HepG2 (cell line): ENCODE data around the gene SIGLEC7. TPM values are rescaled to one million over a fixed set of nuclear protein-coding genes. Genes with fewer than 3 reads are reported as not detected.

ENCODE experiments used
- ATAC-seq: fragments of 200-7000 bp; cut with Tn5 transposase; 3 replicates; pipeline ENCODE4 v1.9.1; 2020; ENCODE audit warnings: mild to moderate bottlenecking, moderate library complexity
- BruUV-seq: library from RNA; stranded (reverse); fragments of 400-500 nt; replicated peaks from 2 replicates; lab custom pipeline; 2021; lab: Mats Ljungman, UMichigan
- CTCF ChIA-PET: fragments of 300-600 bp; formaldehyde crosslinking; extraction: SDS; loops from one replicate; lab custom pipeline; 2021; ENCODE audit warnings: low total read pairs, inconsistent platforms, low intra/inter-chr PET ratio; lab: Yijun Ruan, JAX
- POLR2A ChIA-PET: fragments of 350-600 bp; sonication (Branson Sonifier 250); formaldehyde crosslinking; loops from one replicate; lab custom pipeline; 2020; ENCODE audit warnings: antibody characterized with exemption, inconsistent platforms; lab: Yijun Ruan, JAX
- DNase-seq: peaks from one replicate; pipeline ENCODE4 v3.0.0-alpha.2; 2015; ENCODE audit warnings: low spot score
- FAIRE-seq: peaks from 3 replicates; lab custom pipeline; 2011; peaks lifted over from hg19 to GRCh38; lab: Jason Lieb, UNC
- H2AFZ ChIP-seq: one replicate; pipeline ENCODE4 v1.6.1; 2011; ENCODE audit warnings: low read length, inconsistent platforms
- H3K27ac ChIP-seq: fragments of 300-600 bp; 3 replicates; pipeline ENCODE4 v1.8.0; 2011; ENCODE audit warnings: mixed run types, mild to moderate bottlenecking, mixed read lengths, low read length, inconsistent platforms; ENCODE audit not compliant: insufficient read depth; ENCODE audit errors: extremely low read length
- H3K27me3 ChIP-seq, 2 experiments: fragments of 200-600 bp in 1 of 2; 2 replicates in 1 of 2; 3 replicates in 1 of 2; pipeline versions ENCODE4 v1.6.0 to v1.8.0; 2011; ENCODE audit warnings: low read length in 2 of 2, mild to moderate bottlenecking in 2 of 2, moderate library complexity in 2 of 2, inconsistent platforms in 1 of 2; ENCODE audit not compliant: insufficient read depth in 2 of 2, control insufficient read depth in 1 of 2
- H3K36me3 ChIP-seq, 2 experiments: fragments of 200-600 bp in 1 of 2; replicated peaks in 1 of 2; 2 replicates in 1 of 2; 3 replicates in 1 of 2; pipeline versions ENCODE4 v1.5.1 to v1.8.0; 2011; ENCODE audit warnings: low read length in 2 of 2, inconsistent platforms in 1 of 2; ENCODE audit not compliant: insufficient read depth in 2 of 2, control insufficient read depth in 1 of 2
- H3K4me1 ChIP-seq: 2 replicates; pipeline ENCODE4 v1.5.1; 2012; ENCODE audit warnings: low read length, inconsistent platforms; ENCODE audit not compliant: insufficient read depth
- H3K4me2 ChIP-seq: 2 replicates; pipeline ENCODE4 v1.6.0; 2011; ENCODE audit warnings: low read depth, low read length, inconsistent platforms
- H3K4me3 ChIP-seq, 3 experiments: fragments of 200-600 bp in 1 of 3; sonication (generic), shearing (Covaris generic) in 1 of 3; replicated peaks in 1 of 3; 2 replicates each; pipeline ENCODE4 v1.5.1; 2011 to 2016; ENCODE audit warnings: low read length in 3 of 3, inconsistent platforms in 2 of 3, low read depth in 2 of 3, mild to moderate bottlenecking in 2 of 3, control low read depth in 1 of 3, mixed read lengths in 1 of 3; ENCODE audit not compliant: insufficient read depth in 1 of 3
- H3K79me2 ChIP-seq: one replicate; pipeline ENCODE4 v1.6.1; 2011; ENCODE audit warnings: low read length, inconsistent platforms; ENCODE audit not compliant: insufficient read depth
- H3K9ac ChIP-seq: 2 replicates; pipeline ENCODE4 v1.6.0; 2011; ENCODE audit warnings: mild to moderate bottlenecking, low read depth, low read length, inconsistent platforms; ENCODE audit not compliant: insufficient read depth
- H3K9me3 ChIP-seq: 2 replicates; pipeline ENCODE4 v1.5.1; 2012; ENCODE audit warnings: mild to moderate bottlenecking, low read length
- H4K20me1 ChIP-seq: 2 replicates; pipeline ENCODE4 v1.6.0; 2011; ENCODE audit warnings: inconsistent platforms, mild to moderate bottlenecking, low read length, moderate library complexity; ENCODE audit not compliant: insufficient read depth
- ARNT ChIP-seq: fragments of 450-650 bp; IDR thresholded peaks from 2 replicates; pipeline ENCODE4 v1.6.1; 2017
- CERS6 ChIP-seq: sonication (generic); formaldehyde crosslinking; IDR thresholded peaks from 2 replicates; pipeline ENCODE4 v1.5.0; 2020; ENCODE audit warnings: missing genetic modification reagents
- FLYWCH1 ChIP-seq: sonication (generic); formaldehyde crosslinking; IDR thresholded peaks from 2 replicates; pipeline ENCODE4 v1.8.1; 2023; ENCODE audit warnings: mild to moderate bottlenecking, missing genetic modification reagents
- KMT2A ChIP-seq: sonication (generic); formaldehyde crosslinking; IDR thresholded peaks from 2 replicates; pipeline ENCODE4 v1.4.0; 2020; ENCODE audit warnings: missing genetic modification reagents
- MZF1 ChIP-seq: sonication (generic); formaldehyde crosslinking; IDR thresholded peaks from 2 replicates; pipeline ENCODE4 v1.8.1; 2023; ENCODE audit warnings: mild to moderate bottlenecking, missing genetic modification reagents, borderline replicate concordance
- NKX3-1 ChIP-seq: sonication (generic); formaldehyde crosslinking; IDR thresholded peaks from 2 replicates; pipeline ENCODE4 v1.5.0; 2020; ENCODE audit warnings: missing genetic modification reagents
- NR2F6 ChIP-seq, 2 experiments: IDR thresholded peaks; 2 replicates each; pipeline ENCODE4 v1.6.1; 2016; ENCODE audit warnings: antibody characterized with exemption in 1 of 2, mild to moderate bottlenecking in 1 of 2
- PCBP2 ChIP-seq: fragments of 200-400 bp; formaldehyde crosslinking; optimal IDR thresholded peaks from 2 replicates; pipeline ENCODE3; 2018; ENCODE audit warnings: low read length, low read depth; ENCODE audit not compliant: poor library complexity, severe bottlenecking
- SATB2 ChIP-seq: sonication (generic); formaldehyde crosslinking; IDR thresholded peaks from 2 replicates; pipeline ENCODE4 v1.5.0; 2020; ENCODE audit warnings: missing genetic modification reagents
- TBX2 ChIP-seq: sonication (generic); formaldehyde crosslinking; IDR thresholded peaks from 2 replicates; pipeline ENCODE4 v1.5.0; 2020; ENCODE audit warnings: missing genetic modification reagents, mild to moderate bottlenecking, borderline replicate concordance
- THAP11 ChIP-seq: IDR thresholded peaks from 2 replicates; pipeline ENCODE4 v1.6.1; 2016; ENCODE audit warnings: missing biosample characterization, missing genetic modification reagents
- WIZ ChIP-seq: sonication (generic); formaldehyde crosslinking; IDR thresholded peaks from 2 replicates; pipeline ENCODE4 v1.5.1; 2020; ENCODE audit warnings: mild to moderate bottlenecking, missing genetic modification reagents
- ZFYVE20 ChIP-seq: sonication (generic); formaldehyde crosslinking; IDR thresholded peaks from 2 replicates; pipeline ENCODE4 v1.8.0; 2023; ENCODE audit warnings: low read depth, mild to moderate bottlenecking, moderate library complexity, missing genetic modification reagents, borderline replicate concordance
- ZNF24 ChIP-seq: fragments of 450-650 bp; IDR thresholded peaks from 2 replicates; pipeline ENCODE4 v1.6.1; 2017; ENCODE audit warnings: antibody characterized with exemption, mild to moderate bottlenecking
- ZNF281 ChIP-seq: sonication (generic); formaldehyde crosslinking; IDR thresholded peaks from 2 replicates; pipeline ENCODE4 v1.4.0; 2020; ENCODE audit warnings: missing genetic modification reagents, borderline replicate concordance
- ZNF781 ChIP-seq: sonication (generic); formaldehyde crosslinking; IDR thresholded peaks from 2 replicates; pipeline ENCODE4 v1.5.1; 2020; ENCODE audit warnings: borderline replicate concordance, mild to moderate bottlenecking, missing genetic modification reagents; ENCODE audit errors: not compliant biosample characterization
- WGBS: methylation state at CpG from one replicate; pipeline ENCODE4 v1.1.6; 2017; ENCODE audit warnings: low lambda C conversion rate; 5-methylcytosine and 5-hydroxymethylcytosine counted together
- in situ Hi-C: cut with HindIII; loops from 2 replicates; pipeline ENCODE4 v1.10.0; 2017; ENCODE audit warnings: low pct_unique_long_range_greater_than_20kb; ENCODE audit not compliant: extremely low pct_ligation_motif_present
- intact Hi-C: fragments of 100-400 bp; cut with micrococcal nuclease; formaldehyde crosslinking; loops from one replicate; pipeline ENCODE4 v1.10.0; 2022; ENCODE audit not compliant: unreplicated experiment
- polyA plus RNA-seq, 8 experiments: library from polyadenylated mRNA; depleted of rRNA in 3 of 8; stranded (reverse) in 7 of 8; unstranded in 1 of 8; fragments of >200 nt; fragmentation: Illumina TruSeq in 4 of 8; extraction: Trizol in 4 of 8; gene quantifications; 2 replicates each; pipeline versions ENCODE4 v1.2.1 to v1.2.3, GENCODE V29; 2011 to 2016; ENCODE audit warnings: low read depth in 4 of 8, missing spikeins in 1 of 8, mixed read lengths in 1 of 8; ENCODE audit not compliant: insufficient read depth in 1 of 8
- total RNA-seq, 5 experiments: library from RNA; depleted of rRNA; stranded (reverse); fragments of >200 nt; fragmentation: Illumina TruSeq; extraction: Trizol; gene quantifications; 2 replicates each; pipeline ENCODE4 v1.2.3, GENCODE V29; 2016; ENCODE audit warnings: low read depth in 1 of 5
- TF ChIP-seq, protein P1 (sequence below): sonication (generic); formaldehyde crosslinking; IDR thresholded peaks from 2 replicates; pipeline ENCODE4 v1.5.1; 2020; ENCODE audit warnings: missing genetic modification reagents, mild to moderate bottlenecking, borderline replicate concordance
- TF ChIP-seq, protein P2 (sequence below): sonication (generic); formaldehyde crosslinking; IDR thresholded peaks from 2 replicates; pipeline ENCODE4 v1.4.0; 2020; ENCODE audit warnings: missing genetic modification reagents, mild to moderate bottlenecking, borderline replicate concordance

The SIGLEC7 gene
- total and polyA plus RNA-seq, 2 of the 13 experiments (the other 11 are each of a cell fraction or from before 2014, with no cell fraction given): not detected

DNA sequence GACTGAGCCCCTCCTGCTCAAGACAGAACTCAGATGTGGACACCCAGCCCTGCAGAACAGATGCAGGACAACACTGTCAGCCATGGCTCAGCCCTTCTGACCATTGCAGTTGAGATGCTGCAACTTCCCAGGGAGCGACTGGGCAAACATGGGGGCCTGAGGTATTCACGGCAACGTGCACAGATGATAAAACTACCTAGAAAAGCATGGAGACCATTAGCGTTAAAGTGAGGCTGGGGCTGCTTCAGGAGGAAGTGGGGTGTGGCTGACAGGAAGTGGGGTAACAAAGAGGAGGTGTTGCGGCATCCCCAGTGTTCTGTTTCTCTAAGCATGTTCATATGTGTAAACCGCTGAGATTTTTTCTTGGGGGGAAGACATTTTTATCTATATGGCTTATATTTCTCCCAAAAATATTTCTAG, 18.7 kb upstream of the SIGLEC7 start:
- H3K27me3 ChIP-seq: peaks cover 4 to 47% of the 10 kb centered on the region in 2 experiments; a peak in 4 of 5 replicates
- TF ChIP-seq ZNF781 (CRISPR knock-in tag) (no peak), ZNF24 (no peak), FLYWCH1 (no peak), ZFYVE20 (no peak), PCBP2 (no peak), KMT2A (no peak), MZF1 (CRISPR knock-in tag) (no peak), NKX3-1 (CRISPR knock-in tag) (no peak), ARNT (no peak), ZNF281 (CRISPR knock-in tag) (no peak), NR2F6 (IDR thresholded peaks at IDR 0.05) (no peak), NR2F6 (CRISPR knock-in tag; IDR thresholded peaks at IDR 0.05) (no peak), WIZ (no peak), SATB2 (no peak), THAP11 (no peak), CERS6 (CRISPR knock-in tag) (no peak), TBX2 (CRISPR knock-in tag) (no peak)
- TF ChIP-seq, protein P1, sequence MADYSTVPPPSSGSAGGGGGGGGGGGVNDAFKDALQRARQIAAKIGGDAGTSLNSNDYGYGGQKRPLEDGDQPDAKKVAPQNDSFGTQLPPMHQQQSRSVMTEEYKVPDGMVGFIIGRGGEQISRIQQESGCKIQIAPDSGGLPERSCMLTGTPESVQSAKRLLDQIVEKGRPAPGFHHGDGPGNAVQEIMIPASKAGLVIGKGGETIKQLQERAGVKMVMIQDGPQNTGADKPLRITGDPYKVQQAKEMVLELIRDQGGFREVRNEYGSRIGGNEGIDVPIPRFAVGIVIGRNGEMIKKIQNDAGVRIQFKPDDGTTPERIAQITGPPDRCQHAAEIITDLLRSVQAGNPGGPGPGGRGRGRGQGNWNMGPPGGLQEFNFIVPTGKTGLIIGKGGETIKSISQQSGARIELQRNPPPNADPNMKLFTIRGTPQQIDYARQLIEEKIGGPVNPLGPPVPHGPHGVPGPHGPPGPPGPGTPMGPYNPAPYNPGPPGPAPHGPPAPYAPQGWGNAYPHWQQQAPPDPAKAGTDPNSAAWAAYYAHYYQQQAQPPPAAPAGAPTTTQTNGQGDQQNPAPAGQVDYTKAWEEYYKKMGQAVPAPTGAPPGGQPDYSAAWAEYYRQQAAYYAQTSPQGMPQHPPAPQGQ (CRISPR knock-in tag): no peak
- TF ChIP-seq, protein P2, sequence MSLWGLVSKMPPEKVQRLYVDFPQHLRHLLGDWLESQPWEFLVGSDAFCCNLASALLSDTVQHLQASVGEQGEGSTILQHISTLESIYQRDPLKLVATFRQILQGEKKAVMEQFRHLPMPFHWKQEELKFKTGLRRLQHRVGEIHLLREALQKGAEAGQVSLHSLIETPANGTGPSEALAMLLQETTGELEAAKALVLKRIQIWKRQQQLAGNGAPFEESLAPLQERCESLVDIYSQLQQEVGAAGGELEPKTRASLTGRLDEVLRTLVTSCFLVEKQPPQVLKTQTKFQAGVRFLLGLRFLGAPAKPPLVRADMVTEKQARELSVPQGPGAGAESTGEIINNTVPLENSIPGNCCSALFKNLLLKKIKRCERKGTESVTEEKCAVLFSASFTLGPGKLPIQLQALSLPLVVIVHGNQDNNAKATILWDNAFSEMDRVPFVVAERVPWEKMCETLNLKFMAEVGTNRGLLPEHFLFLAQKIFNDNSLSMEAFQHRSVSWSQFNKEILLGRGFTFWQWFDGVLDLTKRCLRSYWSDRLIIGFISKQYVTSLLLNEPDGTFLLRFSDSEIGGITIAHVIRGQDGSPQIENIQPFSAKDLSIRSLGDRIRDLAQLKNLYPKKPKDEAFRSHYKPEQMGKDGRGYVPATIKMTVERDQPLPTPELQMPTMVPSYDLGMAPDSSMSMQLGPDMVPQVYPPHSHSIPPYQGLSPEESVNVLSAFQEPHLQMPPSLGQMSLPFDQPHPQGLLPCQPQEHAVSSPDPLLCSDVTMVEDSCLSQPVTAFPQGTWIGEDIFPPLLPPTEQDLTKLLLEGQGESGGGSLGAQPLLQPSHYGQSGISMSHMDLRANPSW: no peak

More for the DNA sequence above, 18.7 kb upstream of the SIGLEC7 start:
- WGBS: 22% methylated on average over 6 of the region's 6 CpGs
- Histone ChIP-seq H3K36me3 (no peaks in the 10 kb centered on the region), H3K4me2 (no peak overlapping the region), H3K79me2 (no peaks in the 10 kb centered on the region), H3K9me3 (no peaks in the 10 kb centered on the region), H2AFZ (no peak overlapping the region), H3K9ac (no peak overlapping the region), H3K27ac (no peak overlapping the region), H3K4me1 (no peaks in the 10 kb centered on the region), H4K20me1 (no peaks in the 10 kb centered on the region), H3K4me3 (no peak overlapping the region)
- BruUV-seq: no TSS peak
- intact Hi-C loops (no loop called here), in situ Hi-C loops (no loop called here)
- POLR2A ChIA-PET: no interaction called here
- no peak for ATAC-seq
- CTCF ChIA-PET: no interaction called here
- no peak for FAIRE-seq
- DNase-seq: no peak
